ENCODE measurements around the gene TLK2.

The TLK2 gene

DNA sequence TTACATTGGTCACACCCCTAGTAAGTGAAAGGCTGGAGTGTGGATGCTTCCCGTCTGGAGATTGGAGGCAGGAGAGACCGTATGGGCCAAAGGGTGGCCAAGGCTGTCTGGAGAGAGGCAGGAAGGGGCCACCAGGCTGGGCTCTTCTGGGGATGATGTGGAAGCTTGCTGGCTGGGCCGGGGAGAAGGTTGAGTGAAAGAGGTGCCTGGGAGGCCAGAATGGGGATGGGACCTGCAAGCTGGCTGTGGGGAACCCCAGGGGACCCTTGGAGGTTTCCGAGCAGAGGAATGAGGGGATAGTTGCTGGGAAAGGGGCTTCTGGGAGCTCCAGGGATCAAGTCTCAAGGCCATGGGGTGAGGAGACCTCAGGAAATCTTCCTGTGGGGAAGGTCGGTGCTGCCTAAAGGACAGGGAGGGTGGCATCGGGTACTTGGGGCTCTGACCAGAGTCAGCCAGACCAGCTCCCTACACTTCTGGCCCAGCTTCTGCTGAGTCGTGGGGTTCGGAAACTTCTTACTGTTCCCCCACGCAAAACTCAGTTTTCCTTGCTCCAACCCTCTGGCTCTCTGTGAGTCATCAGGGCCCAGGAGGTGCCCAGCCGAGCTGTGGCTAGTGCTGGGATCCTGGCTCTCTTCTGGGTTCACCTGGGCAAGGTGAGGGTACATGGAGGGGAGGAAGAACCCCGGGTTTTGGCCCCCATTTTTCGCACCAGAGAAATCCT is 151.9 kb downstream of the TLK2 start:
- no peak for DNase-seq

DNA sequence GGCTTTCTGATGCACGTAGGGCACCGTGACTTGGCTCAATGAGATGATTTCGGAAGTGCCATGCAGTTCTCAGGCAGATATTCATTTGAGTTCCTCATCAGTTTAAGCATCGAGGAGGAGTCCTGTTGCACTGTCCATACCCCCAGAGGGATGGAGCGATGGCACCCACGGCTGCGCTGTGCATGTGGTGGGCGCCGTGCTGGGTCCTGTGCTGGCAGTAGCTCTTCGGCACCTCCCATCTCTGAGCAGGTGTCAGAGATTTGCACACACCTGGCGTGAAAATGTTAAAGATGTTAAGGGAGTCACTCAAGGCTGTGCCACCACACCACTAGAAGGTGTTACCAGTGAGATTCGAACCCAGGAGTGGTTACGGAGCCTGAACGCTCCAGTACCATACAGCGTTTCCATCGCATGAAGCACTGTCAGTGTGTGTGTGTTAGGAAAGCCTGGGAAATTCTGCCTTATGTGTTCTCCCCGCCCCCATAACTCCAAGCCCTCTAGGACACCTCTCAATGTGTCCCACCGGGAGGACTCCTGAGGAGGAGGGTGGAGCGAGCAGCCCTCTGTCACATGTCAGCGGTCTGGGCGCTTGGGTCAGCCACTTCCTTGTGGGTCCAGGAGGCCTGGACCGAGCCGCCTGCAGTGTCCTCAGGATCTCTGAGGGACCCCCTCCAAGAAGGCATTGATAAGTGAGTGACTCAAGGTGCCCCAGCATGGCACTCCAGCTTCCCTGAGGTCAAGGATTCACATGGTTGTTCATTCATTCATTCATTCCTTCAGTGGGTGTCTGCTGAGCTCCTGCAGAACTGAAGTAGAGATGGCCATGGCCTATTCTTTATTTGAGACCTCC is 152.7 kb downstream of the TLK2 start:
- no peak for DNase-seq

DNA sequence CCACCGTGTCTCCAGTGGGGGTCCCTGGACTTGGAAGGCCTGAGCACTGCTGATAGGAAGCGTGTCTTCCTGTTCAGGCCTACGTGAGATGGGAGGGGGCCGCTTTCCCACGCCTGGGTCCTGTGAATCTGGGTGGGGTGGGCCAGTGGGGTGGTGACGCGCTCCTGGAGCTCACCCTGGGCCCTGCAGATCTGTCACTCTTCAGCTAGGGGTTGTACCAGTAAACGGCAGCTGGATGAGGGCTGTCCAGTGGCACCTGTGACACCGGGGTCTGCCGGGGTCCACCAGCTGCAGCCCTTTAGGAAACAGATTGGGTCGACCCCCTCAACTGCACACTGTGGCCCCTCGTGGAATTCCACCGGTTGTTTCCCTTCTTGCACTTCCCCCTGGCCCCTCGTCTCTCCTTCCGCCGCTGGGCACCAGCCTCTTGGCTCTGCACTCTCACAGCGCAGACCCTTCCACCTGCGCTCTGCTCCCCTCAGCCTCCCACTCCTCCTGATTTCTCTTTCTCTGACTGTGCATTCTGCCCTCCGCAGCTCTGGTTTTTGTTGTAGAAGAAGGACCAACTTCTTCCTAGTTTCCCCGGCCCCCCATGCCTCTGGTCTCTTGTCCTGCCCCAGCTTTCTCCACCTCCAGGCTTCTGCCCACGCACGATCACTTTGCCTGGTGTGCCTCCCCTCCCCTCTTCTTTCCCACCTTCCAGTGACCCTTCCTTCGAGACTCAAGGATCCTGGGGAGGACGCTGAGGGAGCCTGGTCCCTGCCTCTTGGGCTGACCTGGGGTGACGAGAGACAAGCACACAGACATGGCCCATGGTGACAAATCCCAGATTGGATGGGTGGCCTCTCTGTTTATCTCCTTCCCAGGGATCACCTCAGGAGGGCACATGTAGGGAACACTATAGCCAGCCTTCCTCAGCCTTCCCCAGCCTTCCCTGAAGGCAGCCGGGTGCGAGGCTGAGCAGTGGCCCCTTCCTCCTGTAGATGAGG is 153.6 kb downstream of the TLK2 start:
- DNase-seq = no peak

DNA sequence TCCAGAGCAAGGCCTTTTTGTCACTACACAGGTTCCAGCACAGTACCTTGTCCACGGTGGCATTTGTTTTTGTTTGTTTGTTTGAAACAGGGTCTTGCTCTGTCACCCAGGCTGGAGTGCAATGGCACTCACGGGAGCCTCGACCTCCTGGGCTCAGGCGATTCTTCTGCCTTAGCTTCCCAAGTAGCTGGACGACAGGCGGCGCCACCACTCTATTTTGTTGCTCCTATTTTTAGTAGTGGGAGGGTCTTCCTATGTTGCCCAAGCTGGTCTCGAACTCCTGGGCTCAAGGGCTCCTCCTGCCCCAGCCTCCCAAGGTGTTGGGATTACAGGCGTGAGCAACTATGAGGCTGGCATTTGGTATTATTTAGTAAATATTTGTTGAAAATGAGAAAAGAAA is 159.2 kb downstream of the TLK2 start:
- no peak for DNase-seq

DNA sequence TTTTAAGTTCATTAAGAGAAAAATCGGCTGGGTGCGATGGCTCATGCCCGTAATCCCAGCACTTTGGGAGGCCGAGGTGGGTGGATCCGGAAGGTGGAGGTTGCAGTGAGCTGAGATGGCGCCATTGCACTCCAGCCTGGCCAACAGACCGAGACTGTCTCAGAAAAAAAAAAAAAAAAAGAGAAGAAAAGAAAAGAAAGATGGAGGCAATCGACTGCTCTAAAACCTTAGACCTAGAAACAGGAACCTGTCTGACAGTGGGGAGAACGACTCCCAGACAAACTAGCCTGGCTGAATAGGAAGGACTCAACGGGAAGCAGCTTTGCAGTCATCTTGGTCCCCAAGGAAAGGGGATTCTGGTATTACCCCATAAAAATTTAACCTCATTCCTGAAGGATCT is 162.5 kb downstream of the TLK2 start:
- DNase-seq = no peak

DNA sequence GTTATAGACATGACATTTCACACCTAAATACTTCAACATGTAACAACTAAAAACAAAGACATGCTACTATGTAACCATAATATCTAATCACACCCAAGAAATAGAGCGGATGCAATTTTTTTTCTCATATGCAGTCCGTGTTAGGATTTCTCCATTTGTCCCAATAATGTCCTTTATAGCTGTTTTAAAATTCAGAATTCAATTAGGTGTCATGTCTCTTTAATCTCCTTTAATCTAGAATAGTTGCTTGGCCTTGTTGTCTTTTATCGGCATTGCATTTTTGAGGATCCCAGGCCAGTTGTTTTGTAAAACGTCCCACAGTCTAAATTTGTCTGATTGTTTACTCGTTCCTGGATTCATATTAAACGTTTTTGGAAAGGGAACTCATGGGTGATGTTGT is 163.3 kb downstream of the TLK2 start:
- no peak for DNase-seq

DNA sequence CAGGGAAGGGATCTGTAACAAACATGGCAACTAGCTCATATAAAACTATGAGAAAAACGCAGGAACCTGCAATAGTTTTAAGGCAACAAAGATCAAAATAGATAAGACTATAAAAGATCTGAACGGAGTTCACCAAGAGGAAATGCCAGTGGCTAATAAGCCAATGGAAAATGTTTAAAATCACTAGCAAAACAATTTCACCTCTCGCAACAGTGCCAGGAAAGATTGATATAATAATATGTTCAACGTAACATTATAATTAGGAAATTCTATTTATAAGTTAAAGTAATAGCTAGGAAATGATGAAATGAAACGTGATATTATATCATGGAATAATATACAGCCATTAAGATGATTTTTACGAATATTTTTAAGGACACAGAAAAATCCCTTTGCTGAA is 164.9 kb downstream of the TLK2 start:
- DNase-seq = no peak

DNA sequence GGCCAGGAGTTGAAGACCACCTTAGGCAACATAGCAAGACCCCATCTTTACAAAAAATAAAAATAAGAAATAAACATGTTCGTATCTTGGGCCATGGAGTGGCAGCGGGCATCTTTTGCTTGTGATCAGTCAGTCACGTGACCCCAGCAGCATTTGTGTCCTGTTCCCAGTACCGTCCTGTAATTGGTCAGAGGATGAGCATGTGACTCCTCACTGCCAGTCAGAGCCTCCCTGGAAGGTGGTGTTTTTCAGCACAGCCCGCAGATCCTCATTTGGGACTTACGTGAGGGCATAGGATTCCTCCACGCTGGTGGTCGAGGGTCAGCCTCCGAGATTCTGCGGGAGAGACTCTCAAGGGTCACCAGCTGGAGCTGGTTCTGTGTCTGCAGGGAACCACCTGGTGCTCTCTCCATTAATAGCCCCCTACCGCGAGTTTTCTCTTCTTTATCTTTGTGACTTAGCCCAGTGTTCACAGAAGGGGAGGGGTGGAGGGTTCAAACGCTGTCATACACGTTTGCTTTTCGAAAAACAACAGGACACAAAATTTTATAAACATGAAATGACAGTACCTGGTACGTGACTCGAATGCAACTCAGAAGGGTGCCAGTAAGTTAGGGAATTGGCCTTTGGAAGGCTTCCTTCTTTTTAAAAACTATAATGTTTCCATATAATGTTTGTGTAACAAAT is 166.0 kb downstream of the TLK2 start:
- no peak for DNase-seq

DNA sequence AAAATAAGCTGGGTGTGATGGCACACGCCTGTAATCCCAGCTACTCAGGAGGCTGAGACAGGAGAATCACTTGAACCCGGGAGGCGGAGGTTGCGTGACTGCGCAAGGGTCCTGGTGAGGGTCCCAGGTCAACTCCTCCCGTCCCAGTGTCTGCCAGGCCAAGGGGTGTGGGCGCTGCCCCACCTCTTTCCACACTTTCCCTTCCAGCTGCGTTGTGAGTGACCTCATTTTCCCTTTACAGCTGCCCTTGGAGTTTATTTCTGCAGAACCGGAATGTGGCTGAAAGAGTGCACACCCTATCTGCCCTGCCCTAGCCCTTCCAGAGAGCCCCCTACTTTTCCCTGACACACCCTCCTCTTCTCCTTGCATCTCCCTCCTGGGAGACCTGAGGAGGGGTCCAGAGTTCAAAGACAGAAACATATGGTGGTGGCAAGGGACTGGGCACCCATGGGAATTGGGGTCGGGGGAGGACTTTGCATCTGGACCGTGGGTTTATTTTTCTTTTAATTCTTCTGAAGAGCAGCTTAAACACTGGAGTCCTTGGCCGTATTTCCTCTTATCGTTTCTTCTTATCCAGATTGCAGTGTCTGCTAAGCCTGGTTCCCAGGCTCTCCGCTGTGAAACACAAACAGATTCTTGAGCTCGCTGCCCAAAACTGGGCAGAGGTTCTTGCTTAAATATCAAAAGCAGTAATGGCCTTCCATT is 169.8 kb downstream of the TLK2 start:
- no peak for DNase-seq

DNA sequence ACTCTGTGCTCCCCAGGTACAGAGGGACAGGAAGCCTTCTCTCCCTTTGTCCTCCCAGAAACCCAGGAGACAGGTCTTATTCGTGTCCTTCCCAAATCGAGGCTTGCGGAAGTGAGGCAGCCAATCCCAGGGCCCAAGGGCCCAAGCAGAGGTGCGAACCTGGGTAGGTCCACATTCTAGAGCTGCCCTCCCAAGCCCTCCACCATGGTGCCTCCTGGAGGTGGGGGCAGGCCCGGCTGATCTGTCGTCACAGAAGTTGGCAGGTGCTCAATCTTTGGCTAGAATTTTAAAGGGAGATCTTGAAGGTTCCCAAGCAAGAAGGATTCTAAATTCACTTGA is 170.3 kb downstream of the TLK2 start:
- DNase-seq = no peak

DNA sequence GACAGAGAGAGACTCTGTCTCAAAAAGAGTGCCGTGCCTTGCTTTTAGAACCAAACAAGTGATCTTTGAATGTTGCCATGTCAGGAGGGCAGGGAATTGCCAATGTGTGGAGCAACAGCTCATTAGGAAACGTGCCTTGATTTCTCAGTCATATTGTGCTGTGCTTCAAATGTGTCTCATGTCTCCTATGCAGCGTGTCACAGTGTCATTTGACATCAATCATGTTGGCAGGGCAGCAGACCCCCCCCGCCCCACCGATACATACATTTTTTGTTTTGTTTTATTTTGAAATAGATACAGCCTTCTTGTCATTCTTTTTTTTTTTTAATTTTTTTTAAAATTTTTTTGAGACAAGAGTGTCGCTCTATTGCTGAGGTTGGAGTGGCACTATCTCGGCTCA is 170.9 kb downstream of the TLK2 start:
- DNase-seq = no peak

DNA sequence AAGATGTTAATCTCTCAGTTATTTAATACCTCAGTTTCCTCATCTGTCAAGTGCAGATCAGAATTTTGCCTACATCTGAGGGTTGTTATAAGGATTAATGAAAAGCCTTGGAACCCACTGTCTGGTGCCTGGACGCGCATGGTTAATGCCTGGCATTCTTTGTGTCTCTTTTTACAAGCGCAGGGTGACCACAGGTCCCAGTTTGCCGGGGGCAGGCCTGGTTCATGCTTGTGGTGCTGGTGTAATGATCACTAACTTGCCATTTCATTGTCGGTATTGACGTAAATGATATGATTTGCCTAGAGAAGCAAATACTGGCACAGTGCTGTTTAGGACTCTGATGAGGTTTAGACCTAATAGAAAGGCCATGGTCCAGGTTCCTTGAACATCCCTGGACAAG is 172.0 kb downstream of the TLK2 start:
- no peak for DNase-seq

DNA sequence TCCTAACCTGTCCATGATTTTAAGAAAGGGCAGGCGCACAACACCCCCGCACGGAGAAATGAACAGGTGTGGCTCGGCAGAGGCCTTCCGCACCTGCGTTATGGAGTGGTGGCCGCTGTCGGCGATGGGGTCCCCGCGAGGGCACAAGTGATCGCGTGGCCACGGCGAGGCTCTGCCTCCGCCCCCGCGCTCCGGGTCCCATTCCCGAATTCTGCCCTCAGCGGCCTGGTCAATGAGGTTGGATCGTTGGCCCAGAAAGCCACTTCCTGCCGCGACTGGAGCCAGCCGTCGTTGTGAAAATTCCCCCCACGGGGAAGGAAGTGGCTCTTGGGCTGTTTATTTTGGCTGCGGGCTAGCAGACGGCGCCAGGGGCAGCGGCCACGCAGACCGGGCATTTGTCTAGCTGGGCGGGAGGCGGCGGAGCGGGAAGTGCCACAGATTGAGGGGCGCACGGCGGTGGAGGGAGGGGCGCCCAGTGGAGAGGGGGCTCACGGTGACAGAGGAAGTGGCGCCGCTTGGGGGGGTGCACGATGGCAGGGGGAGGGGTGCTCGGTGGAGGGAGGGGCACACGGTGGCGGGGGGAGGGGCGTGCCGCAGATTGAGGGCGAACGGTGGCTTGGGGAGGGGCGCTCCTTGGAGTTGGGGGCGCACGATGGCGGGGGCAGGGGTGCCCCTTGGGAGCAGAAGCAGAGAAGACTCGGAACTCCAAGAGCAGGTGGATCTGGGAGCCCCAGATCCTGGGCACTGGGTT is 173.8 kb downstream of the TLK2 start:
- DNase-seq = peak; percentile 57

DNA sequence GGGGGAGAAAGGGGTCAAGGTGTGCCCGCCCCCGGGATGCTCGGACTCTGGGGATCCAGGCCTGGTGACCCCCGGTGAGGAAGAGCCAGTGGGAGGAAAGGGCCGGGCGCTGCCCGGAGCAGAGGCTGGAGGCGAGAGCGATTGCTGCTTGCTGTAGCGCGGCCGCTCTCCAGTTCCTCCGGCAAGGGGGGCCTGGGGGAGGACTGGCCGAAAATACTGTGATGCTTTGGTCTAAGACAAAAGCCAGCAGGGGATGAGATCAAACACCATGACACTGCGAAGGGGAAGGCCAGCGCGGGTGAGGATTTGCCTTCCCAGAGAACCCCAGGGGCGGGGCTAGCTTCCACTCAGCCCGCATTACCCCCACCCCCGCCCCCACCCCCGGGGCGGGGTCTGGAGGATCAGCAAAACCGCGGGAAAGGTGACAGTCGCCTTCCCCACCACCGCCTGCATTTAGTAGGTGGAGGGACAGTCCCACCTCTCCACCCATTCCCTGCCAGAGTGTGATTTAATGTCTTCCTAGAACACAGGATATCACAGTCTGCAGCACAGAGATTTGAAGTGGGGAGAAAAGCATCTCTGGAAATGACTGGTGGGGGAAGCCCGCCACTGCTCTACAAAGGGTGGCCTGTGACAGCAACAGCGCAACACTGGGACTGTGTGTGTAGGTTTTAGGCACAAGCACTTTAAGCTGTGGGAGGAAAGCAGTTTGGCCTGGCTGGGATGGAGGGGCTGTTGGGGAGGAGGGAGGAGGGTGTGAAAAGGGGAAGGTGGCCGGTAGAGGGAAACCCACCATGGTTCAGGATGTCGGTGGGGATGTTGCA is 174.6 kb downstream of the TLK2 start:
- peak; percentile 69 for DNase-seq

DNA sequence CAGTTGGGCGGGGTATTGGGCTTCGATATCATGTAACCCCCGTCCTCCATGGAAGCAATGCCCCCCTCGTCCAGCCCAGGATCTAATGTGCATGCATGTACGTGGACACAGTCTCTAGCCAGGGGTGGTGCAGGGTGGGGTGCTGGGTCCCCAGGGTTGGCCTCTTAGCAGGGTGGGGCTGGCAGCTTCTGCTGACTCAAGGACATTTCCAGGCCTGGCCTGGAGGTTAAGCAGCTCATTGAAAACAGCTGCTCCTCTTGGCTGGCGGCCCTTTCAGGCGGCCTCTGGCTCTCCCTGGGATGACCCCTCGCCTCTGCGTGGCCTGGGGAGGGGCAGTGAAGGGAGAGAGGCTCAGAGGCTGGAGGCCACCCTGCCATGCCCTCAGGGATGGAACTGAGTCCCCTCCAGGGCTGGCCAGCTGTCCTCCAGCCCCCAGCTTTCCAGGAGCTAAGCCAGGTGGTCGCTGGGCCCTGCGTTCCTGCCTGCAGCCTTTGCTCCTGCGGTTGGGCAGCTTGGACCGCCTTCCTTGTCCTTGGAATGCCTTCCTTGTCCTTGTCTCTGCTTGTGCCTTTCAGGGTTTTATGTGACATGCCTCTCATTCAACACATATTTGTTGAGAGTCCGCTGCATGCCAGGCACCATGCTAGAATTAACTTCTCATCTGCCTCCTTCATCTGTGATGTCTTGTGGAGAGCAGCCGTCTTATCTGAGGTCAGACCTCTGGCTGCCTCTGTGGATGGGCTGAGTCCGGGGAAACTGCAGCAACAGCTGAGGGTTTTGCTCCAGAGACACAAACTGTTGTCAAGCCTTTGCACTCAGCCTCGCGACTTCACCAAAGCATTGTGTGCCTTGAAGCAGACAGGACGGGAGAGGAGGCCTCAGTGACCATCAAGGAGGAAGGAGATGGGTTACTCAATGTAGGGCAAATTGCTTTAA is 175.5 kb downstream of the TLK2 start:
- DNase-seq = no peak

DNA sequence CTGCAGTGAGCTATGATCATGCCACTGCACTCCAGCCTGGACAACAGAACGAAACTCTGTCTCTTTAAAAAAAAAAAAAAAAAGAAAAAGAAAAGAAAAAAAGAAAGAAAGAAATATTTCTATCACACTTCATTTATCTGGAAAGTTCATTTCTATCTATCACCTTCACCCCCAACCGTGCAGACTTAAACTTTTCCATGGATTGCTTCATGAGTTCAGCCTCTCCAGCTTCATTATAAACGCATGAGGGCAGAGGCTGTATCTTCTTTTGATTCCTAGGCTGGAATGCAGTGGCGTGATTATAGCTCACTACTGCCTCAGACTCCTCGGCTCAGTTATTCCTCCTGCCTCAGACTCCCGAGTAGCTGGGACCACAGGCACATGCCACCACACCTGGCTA is 177.0 kb downstream of the TLK2 start:
- no peak for DNase-seq

DNA sequence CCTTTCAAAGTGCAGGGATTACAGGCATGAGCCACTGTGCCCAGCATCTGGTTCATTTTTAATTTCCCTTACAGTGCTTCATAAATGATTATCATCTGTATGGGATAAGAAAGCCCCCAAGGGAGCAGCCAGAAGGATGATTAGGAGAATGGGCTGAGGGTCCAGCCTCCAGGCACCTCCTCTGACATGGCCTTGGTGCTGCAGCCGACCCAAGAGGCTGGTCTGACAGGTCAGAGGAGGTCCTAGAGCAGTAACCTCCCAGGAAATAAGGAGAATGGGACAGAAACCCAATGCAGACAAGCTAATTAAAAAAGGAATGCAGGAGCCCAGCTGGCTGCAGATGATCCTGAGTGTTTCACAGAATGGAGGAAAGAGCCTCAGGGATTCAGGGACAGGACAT is 177.8 kb downstream of the TLK2 start:
- DNase-seq = no peak

DNA sequence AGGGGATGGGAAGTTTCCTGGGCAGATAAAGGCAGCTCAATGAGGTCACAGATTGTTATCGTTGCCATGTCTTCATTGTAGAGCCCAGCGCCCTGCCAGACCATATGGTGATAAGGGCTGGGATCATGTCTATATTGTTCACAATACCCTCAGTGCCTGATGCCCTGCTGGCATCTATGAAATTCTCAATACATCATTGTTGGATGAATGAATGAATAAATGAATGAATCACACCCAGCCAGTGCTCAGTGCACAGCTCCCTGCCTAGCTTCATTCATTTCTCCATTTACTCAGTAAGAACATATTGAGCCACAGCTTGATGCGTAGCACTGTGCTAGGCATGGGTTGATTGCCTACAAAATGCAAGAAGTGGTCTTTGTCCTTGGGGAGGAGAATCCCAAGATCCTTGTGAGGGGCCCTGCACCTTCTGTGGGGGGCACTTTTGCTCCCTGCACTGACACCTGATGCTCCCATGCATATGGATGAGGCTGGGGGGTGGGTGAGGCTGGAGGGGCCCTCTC is 178.6 kb downstream of the TLK2 start:
- DNase-seq = no peak

DNA sequence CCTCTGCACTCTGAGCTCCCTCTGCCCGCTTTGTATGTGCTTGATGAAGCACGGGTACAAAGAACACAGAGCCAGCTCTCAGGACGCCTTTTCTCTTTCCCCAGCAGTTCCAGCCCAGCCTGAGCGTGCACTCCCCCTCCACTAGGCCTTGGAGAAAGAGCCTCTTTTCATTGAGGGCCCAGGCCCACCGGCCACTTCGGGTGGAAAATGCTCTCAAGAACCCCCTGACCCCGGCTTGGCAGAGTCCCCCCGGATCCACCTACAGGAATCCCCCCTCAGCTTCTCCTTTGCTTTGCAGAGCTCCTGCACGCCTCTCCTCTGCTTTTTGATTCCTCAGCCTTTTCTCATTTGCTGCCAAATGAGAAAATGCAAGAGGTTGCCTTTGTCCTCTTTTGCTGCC is 179.1 kb downstream of the TLK2 start:
- DNase-seq = no peak

Data from NCI-H1105 treated with DMSO at 0.1 percent for 48 hours (cell line).